KMS-11 (cell line): Measurements from ENCODE around the gene MSI1.

Experiments
- H2AFZ ChIP-seq: fragments of 200-600 bp; sonication (generic); 2 replicates; pipeline ENCODE4 v1.6.1; 2016; ENCODE audit warnings: antibody characterized with exemption, mixed run types, low read depth
- H3K27ac ChIP-seq: fragments of 200-600 bp; sonication (generic); 2 replicates; pipeline ENCODE4 v1.6.1; 2016; ENCODE audit warnings: mild to moderate bottlenecking, mixed run types
- H3K27me3 ChIP-seq: fragments of 200-600 bp; sonication (generic); 2 replicates; pipeline ENCODE4 v1.6.1; 2017; ENCODE audit warnings: mild to moderate bottlenecking, low read depth, mixed run types, moderate library complexity; ENCODE audit not compliant: insufficient read depth
- H3K36me3 ChIP-seq: fragments of 200-600 bp; sonication (generic); 2 replicates; pipeline ENCODE4 v1.6.1; 2017; ENCODE audit warnings: mild to moderate bottlenecking, mixed run types; ENCODE audit not compliant: insufficient read depth
- H3K4me1 ChIP-seq: fragments of 200-600 bp; sonication (generic); 2 replicates; pipeline ENCODE4 v1.6.1; 2016; ENCODE audit warnings: mild to moderate bottlenecking, low read depth, mixed run types; ENCODE audit not compliant: poor library complexity, severe bottlenecking
- H3K4me2 ChIP-seq: fragments of 200-600 bp; sonication (generic); 2 replicates; pipeline ENCODE4 v1.7.0; 2016; ENCODE audit warnings: mild to moderate bottlenecking, mixed run types
- H3K4me3 ChIP-seq: fragments of 200-600 bp; sonication (generic); IDR thresholded peaks from 2 replicates; pipeline ENCODE4 v1.6.1; 2017; ENCODE audit warnings: low read depth, low read length, mixed read lengths; ENCODE audit not compliant: insufficient read depth
- H3K79me2 ChIP-seq: fragments of 200-600 bp; sonication (generic); 2 replicates; pipeline ENCODE4 v1.6.1; 2016; ENCODE audit warnings: low read depth, mixed run types; ENCODE audit not compliant: insufficient read depth
- H3K9ac ChIP-seq: fragments of 200-600 bp; sonication (generic); 2 replicates; pipeline ENCODE4 v1.6.1; 2016; ENCODE audit warnings: mild to moderate bottlenecking, mixed run types
- H4K20me1 ChIP-seq: fragments of 200-600 bp; sonication (generic); 2 replicates; pipeline ENCODE4 v1.6.1; 2016; ENCODE audit warnings: mild to moderate bottlenecking, mixed run types; ENCODE audit not compliant: insufficient read depth
- CTCF ChIP-seq: fragments of 200-600 bp; sonication (generic); conservative IDR thresholded peaks from 2 replicates; pipeline ENCODE4 v1.6.1; 2017; ENCODE audit warnings: low read depth, mild to moderate bottlenecking, antibody characterized with exemption, low read length, moderate library complexity, mixed read lengths

The MSI1 gene

GRCh38 chr12:120323772-120324171, 45.2 kb downstream of the MSI1 start:
- TF ChIP-seq CTCF: no peak
- no peaks in the 10 kb centered on the region for H3K79me2 ChIP-seq
- no peak overlapping the region for H3K27ac ChIP-seq
- no peak overlapping the region for H3K4me3 ChIP-seq
- H3K27me3 ChIP-seq: no peaks in the 10 kb centered on the region
- no peaks in the 10 kb centered on the region for H4K20me1 ChIP-seq
- H3K4me1 ChIP-seq: no peaks in the 10 kb centered on the region
- no peak overlapping the region for H2AFZ ChIP-seq
- no peak overlapping the region for H3K4me2 ChIP-seq
- H3K36me3 ChIP-seq: no peaks in the 10 kb centered on the region
- H3K9ac ChIP-seq: no peak overlapping the region

- Histone ChIP-seq H3K4me3 (no peak overlapping the region), H3K9ac (no peak overlapping the region), H3K4me1 (peaks cover 6% of the 10 kb centered on the region), H4K20me1 (no peaks in the 10 kb centered on the region), H3K27me3 (no peaks in the 10 kb centered on the region), H3K79me2 (no peaks in the 10 kb centered on the region), H3K4me2 (no peak overlapping the region), H2AFZ (no peak overlapping the region), H3K36me3 (no peaks in the 10 kb centered on the region), H3K27ac (no peak overlapping the region)
- TF ChIP-seq CTCF: no peak
These were observed 47.4 kb downstream of the MSI1 start for GRCh38 chr12:120321382-120322202.

DNA sequence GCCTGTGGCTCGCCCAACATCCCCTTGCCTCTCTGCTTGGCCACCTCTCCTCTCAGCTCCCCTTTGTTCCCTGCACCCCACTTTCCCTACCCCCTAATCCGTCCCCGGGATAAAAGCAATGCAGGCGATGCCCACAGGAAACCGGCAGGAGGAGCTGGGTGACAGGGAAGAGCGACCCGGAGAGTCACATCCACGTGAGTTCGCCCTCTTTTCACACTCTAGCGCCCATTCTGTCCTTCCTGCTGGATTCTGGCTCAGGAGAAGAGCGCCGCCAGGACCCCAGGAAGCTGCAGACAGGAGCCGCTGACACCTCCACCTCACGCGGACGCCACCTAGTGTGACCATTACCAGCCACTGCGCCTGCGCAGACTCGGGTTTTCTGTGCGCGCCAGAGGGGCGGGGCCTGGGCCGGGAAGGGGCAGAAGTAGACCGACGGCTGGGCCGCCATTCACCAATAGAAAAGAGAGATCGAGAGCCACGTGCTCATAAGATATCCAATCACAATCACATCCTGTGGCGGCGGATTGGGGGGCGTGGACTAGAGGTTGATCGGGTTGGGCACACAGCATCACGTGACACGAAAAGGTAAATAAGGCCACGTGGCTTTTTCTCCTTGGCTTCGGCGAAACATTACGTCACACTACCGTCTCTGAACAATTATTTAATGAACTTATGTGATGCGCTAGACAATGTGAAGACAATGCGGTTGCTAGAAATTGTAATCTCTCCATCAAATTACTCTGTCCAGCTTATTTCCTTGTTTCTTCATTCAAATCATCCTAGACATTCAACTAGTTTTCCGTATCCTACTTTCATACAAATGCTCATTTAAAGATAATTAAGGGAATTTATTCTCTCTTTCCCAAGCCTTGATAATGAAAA, 51.5 kb downstream of the MSI1 start:
- Histone ChIP-seq H3K4me2 (peak overlapping the region; percentile 88), H3K9ac (peak overlapping the region; percentile 83), H3K27me3 (no peaks in the 10 kb centered on the region), H3K79me2 (no peaks in the 10 kb centered on the region), H3K36me3 (no peaks in the 10 kb centered on the region), H2AFZ (peak overlapping the region; percentile 59), H3K4me3 (no peak overlapping the region), H3K27ac (peak overlapping the region; percentile 67), H4K20me1 (no peaks in the 10 kb centered on the region), H3K4me1 (peaks cover 6% of the 10 kb centered on the region)
- peak; percentile 45; the same call in 1 of the 2 replicates for TF ChIP-seq CTCF

DNA sequence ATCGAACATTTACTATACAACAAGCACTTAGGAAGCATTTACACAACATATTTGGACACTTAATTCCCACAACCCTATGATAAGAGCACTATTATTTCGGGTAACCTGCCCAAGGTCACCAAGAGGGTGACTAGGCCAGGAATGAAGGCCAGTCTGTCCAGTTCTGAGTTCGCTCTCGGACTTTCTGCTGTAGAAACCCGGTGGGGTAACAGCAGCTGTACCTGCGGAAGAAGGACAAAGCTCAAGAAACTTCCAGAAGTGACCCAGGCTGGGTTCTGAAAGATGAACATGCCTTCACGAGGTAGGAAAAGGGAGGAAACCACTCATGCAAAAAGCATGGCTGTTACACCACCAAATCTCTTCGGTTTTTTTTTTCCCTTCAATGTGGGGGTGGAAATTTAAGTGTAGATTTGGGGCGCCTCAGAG, 52.2 kb downstream of the MSI1 start:
- TF ChIP-seq CTCF: no peak
- H3K27me3 ChIP-seq: no peaks in the 10 kb centered on the region
- no peaks in the 10 kb centered on the region for H3K79me2 ChIP-seq
- peak overlapping the region; percentile 67 for H3K27ac ChIP-seq
- no peaks in the 10 kb centered on the region for H3K36me3 ChIP-seq
- no peak overlapping the region for H3K4me3 ChIP-seq
- peak overlapping the region; percentile 38 for H2AFZ ChIP-seq
- peak overlapping the region; percentile 88 for H3K4me2 ChIP-seq
- no peaks in the 10 kb centered on the region for H4K20me1 ChIP-seq
- H3K4me1 ChIP-seq: peaks cover 6% of the 10 kb centered on the region
- peak overlapping the region; percentile 83 for H3K9ac ChIP-seq
